Frontal cortex (tissue), 4 donors: ENCODE measurements around the gene PGD. TPM values are rescaled to one million over a fixed set of nuclear protein-coding genes. Genes with fewer than 3 reads are reported as not detected.
"Not testable (repeated sequence)": the region's sequence is repeated elsewhere in the genome, so short reads cannot be mapped to it uniquely, and the experiment has no call there.

Experiments
- DNase-seq, 2 donors: peaks; one replicate each; pipeline ENCODE4 v3.0.0; 2012; ENCODE audit warnings: low spot score in 2 of 2
- FAIRE-seq: peaks from 2 replicates; lab custom pipeline; 2012; peaks lifted over from hg19 to GRCh38; lab: Jason Lieb, UNC
- total RNA-seq: library from RNA; depleted of rRNA; stranded (reverse); fragments of >200 nt; gene quantifications from one replicate; pipeline ENCODE4 v1.2.3, GENCODE V29; 2014
- donor health status: control.
- donor health status: control.
- donor health status: control.

PGD gene
- total RNA-seq, 1 donor from 2014 or later = 106 TPM

GRCh38 chr1:10396870-10397269 is 2.0 kb upstream of the PGD start:
- FAIRE-seq (no peak), DNase-seq (no peak)

DNA sequence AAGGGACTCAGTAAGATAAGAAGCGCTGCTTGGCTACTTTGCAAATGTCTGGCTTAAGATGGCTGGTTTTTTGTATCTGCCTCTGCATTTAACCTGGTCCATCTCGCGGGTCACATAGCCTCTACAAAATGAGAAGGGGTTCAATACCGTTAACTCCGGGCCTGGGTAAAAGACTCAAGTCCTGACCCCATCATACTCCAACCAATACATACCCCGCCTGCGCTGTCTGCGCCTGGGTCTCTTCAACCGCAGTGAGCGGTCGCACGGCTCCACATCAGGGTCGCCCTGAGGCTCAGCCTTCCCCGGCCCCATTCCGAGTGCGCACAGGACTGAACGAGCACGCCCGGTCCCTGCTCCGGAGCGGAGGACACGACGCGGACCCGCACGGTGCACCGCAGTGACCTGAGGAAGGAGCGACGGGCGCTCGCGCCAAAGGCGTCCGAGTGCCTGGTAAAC is 558 bp upstream of the PGD start:
- FAIRE-seq = no peak
- no peak for DNase-seq

- no peak for FAIRE-seq
- DNase-seq = no peak
These were observed 629 bp downstream of the PGD start for GRCh38 chr1:10399444-10399941.

GRCh38 chr1:10400013-10400412 is 1.1 kb downstream of the PGD start:
- FAIRE-seq (no peak), DNase-seq (no peak)

DNA sequence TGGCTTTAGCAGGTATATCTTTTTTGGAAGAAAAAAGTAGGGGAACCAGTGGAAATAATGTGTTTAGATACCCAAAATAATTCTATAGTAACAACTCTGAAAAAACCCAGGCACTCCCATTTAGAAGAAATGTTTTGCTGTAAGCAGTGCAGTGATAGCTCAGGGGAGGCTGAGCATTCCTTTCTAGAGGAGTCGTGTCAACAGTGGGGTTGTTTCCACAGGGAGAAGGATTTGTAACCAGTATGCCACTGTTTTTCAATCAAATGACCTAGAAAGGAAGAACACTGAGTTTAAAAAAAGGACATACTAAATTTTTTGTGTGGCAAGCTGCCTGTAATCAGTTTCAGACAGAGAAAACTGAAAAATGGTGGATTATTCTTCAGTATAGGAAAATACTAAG is 2.4 kb downstream of the PGD start:
- FAIRE-seq (no peak), DNase-seq (no peak)

- FAIRE-seq (no peak), DNase-seq (no peak)
These were observed 3.9 kb downstream of the PGD start for GRCh38 chr1:10402729-10403274.

GRCh38 chr1:10407201-10407600 is 8.3 kb downstream of the PGD start:
- no peak for FAIRE-seq
- DNase-seq = no peak

GRCh38 chr1:10415211-10415930 is 16.5 kb downstream of the PGD start:
- FAIRE-seq = no peak
- DNase-seq = no peak

DNA sequence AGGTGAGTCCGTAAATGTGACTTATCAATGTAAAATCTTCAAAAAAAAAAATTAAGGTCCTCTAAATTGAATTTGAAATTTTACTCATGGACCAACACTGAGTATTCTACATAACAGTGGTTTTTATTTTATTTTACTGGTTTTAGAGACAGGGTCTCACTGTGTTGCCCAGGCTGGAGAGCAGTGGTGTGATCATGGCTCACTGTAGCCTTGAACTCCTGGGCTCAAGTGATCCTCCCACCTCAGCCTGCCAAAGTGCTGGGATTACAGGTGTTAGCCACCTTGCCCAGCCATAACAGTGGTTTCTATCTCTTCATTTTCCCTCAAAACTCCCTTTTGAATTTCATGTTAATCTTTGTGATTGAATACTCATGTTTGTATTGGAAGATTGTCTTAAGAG is 17.1 kb downstream of the PGD start:
- DNase-seq, FAIRE-seq: not testable (repeated sequence)

DNA sequence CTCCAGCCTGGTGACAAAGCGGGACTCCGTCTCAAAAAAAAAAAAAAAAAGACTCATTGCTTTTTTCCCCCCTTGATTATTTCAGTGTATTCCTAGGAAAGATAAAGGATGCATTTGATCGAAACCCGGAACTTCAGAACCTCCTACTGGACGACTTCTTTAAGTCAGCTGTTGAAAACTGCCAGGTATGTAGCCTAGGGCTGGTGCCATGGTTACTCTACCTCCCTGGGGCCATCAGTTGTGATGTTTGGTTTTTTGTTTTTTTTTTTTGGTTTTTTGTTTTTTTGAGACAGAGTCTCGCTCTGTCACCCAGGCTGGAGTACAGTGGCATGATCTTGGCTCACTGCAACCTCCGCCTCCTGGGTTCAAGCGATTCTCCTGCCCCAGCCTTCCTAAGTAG is 19.9 kb downstream of the PGD start:
- DNase-seq, FAIRE-seq: not testable (repeated sequence)

DNA sequence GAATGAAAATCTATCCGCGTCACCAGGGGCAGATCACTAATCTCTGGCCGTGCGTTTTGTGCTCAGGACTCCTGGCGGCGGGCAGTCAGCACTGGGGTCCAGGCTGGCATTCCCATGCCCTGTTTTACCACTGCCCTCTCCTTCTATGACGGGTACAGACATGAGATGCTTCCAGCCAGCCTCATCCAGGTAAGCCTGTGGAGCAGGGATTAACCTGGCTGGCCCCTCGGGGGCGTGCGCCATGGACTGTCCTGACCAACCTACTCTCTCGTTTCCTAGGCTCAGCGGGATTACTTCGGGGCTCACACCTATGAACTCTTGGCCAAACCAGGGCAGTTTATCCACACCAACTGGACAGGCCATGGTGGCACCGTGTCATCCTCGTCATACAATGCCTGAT is 20.5 kb downstream of the PGD start:
- DNase-seq = no peak
- no peak for FAIRE-seq

- DNase-seq = no peak
- FAIRE-seq = no peak
These were observed 22.8 kb downstream of the PGD start for GRCh38 chr1:10421637-10422036.

- DNase-seq = no peak
- no peak for FAIRE-seq
These were observed 25.2 kb downstream of the PGD start for GRCh38 chr1:10424034-10424433.

- FAIRE-seq = no peak
- no peak for DNase-seq
These were observed 25.8 kb downstream of the PGD start for GRCh38 chr1:10424651-10425050.

DNA sequence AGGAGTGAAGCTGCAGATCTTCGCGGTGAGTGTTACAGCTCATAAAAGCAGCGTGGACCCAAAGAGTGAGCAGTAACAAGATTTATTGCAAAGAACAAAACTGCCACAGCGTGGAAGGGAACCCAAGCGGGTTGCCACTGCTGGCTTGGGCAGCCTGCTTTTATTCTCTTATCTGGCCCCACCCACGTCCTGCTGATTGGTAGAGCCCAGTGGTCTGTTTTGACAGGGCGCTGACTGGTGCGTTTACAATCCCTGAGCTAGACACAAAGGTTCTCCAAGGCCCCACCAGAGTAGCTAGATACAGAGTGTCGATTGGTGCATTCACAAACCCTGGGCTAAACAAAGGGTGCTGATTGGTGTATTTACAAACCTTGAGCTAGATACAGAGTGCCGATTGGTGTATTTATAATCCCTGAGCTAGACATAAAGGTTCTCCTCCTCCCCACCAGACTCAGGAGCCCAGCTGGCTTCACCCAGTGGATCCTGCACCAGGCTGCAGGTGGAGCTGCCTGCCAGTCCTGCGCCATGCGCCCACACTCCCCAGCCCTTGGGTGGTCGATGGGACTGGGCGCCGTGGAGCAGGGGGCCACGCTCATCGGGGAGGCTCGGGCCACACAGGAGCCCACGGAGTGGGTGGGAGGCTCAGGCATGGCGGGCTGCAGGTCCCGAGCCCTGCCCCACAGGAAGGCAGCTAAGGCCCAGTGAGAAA is 27.1 kb downstream of the PGD start:
- FAIRE-seq, DNase-seq: not testable (repeated sequence)

DNA sequence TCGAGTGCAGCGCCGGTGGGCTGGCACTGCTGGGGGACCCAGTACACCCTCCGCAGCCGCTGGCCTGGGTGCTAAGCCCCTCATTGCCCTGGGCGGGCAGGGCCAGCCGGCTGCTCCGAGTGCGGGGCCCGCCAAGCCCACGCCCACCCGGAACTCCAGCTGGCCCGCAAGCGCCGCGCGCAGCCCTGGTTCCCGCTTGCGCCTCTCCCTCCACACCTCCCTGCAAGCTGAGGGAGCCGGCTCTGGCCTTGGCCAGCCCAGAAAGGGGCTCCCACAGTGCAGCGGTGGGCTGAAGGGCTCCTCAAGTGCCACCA is 27.6 kb downstream of the PGD start:
- not testable (repeated sequence) for FAIRE-seq

DNA sequence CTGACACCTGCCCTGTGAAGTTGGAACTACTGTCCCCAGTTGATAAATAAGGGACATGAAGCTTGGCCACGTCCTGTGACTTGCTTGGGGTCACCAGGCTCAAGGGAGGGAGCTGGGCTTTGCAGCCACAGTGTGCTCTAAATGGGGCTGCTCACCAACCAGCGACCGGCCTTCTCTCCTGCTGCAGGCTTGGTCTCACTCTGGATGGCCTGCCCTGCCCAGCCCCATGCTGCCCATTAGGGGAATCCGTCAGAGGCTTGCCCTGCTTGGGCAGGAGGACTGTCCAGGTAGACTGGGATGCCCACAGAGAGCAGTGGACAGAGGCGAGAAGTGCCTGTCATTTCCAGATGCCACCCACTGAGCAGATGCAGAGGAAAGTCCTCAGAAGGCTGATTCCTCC is 30.1 kb downstream of the PGD start:
- no peak for DNase-seq
- FAIRE-seq = no peak

More for the DNA sequence above, 27.6 kb downstream of the PGD start:
- not testable (repeated sequence) for DNase-seq

GRCh38 chr1:10429868-10430215 is 31.0 kb downstream of the PGD start:
- DNase-seq = peak in 1 of 2 donors; percentile 39
- no peak for FAIRE-seq

- DNase-seq (peak; percentile 95 to 97), FAIRE-seq (no peak)
These were observed 31.6 kb downstream of the PGD start, which contains the start of gene CENPS for GRCh38 chr1:10430216-10431069. Gene CENPS, plus strand, starts transcription at chr1:10430433. Its CDS starts 85 bp downstream, at chr1:10430518.

- no peak for DNase-seq
- no peak for FAIRE-seq
These were observed 32.3 kb downstream of the PGD start for GRCh38 chr1:10431070-10431730.
